ENCODE measurements around the gene INPP5E.

Gene INPP5E

GRCh38 chr9:136403915-136404800 is 35.5 kb downstream of the INPP5E start:
- DNase-seq (ENCODE audit: low spot score) = no peak

GRCh38 chr9:136403538-136403914 is 36.1 kb downstream of the INPP5E start:
- no peak for DNase-seq (ENCODE audit: low spot score)

- no peak for DNase-seq (ENCODE audit: low spot score)
These were observed 37.6 kb downstream of the INPP5E start for GRCh38 chr9:136402067-136402466.

GRCh38 chr9:136401173-136401922 is 38.3 kb downstream of the INPP5E start:
- DNase-seq (ENCODE audit: low spot score) = no peak

DNA sequence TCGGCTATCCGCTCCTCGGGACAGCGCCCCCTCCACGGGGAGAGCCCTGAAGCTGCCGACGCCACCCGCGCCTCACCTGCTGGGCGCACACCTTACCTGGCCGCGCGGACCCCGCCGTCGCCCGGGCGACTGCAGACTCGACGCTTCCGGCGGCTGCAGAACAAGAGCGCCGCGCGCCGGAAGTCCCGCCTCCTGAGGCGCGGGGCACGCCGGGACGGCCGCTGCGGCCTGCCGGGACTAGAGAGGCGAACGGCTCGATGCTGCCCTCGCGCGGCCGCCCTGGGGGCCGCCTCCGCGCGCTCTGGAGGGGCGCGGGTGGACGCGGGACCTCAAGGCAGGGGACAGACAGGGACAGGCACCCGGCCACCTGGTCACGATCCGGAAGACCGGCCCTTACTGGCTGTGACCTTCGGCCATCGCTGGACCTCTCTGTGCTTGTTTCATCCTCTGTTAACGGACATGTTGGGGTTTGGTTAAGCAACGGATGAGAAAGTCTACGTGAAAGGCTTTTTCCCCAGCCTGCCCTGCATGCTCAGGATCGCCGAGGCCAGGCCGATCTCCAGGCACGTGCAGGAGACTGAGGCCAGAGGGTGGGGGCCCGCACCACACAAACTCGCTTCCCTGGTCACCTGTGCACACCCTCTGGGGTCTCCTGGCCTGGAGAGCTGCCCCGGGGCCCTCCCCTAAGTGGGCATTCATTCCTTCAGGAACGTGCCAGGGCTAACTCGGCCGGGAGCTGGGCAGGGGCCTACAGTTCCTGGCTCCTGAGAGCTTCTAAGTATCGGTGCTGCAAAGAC is 39.4 kb downstream of the INPP5E start, which contains the start of gene SNAPC4:
TSS of gene SNAPC4 (minus strand) at position 133 of the 797 bp plus-strand sequence. CDS start 1,742 bp downstream, outside the sequence.
- DNase-seq (ENCODE audit: low spot score) = peak; percentile 90

GRCh38 chr9:136399176-136400037 is 40.2 kb downstream of the INPP5E start:
- peak; percentile 23 for DNase-seq (ENCODE audit: low spot score)

GRCh38 chr9:136398286-136398685 is 41.4 kb downstream of the INPP5E start:
- DNase-seq (ENCODE audit: low spot score) = no peak

GRCh38 chr9:136397643-136398042 is 42.0 kb downstream of the INPP5E start:
- no peak for DNase-seq (ENCODE audit: low spot score)

DNA sequence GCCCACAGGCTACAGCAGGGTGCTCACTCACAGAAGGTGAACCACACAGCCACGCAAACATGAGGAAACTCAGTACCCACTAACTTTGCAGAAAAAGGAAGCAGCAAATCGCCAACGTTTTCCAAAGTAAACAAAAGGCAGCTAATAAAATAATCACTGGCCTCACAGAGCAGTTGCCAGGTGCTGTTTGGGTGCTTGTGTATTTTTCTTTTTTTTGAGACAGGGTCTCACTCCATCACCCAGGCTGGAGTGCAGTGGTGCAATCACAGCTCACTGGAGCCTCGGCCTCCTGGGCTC is 43.5 kb downstream of the INPP5E start:
- no peak for DNase-seq (ENCODE audit: low spot score)

- no peak for DNase-seq (ENCODE audit: low spot score)
These were observed 44.1 kb downstream of the INPP5E start for GRCh38 chr9:136395345-136396218.

DNA sequence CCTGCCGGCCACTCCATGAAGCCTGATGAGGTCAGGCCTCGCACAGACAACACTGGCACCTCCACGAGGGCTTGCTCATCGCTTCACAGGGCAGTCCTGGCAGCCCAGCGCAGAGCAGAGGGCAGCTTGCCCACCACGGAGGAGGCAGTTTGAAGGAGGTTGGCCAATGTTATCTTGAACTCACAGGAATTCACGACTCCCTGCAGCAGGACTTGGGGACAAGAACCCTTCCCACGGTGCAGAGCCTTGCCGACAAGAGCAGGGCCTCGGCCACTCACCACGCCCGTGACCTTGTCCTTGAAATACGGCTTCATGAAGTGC is 44.7 kb downstream of the INPP5E start:
- DNase-seq (ENCODE audit: low spot score) = no peak

DNA sequence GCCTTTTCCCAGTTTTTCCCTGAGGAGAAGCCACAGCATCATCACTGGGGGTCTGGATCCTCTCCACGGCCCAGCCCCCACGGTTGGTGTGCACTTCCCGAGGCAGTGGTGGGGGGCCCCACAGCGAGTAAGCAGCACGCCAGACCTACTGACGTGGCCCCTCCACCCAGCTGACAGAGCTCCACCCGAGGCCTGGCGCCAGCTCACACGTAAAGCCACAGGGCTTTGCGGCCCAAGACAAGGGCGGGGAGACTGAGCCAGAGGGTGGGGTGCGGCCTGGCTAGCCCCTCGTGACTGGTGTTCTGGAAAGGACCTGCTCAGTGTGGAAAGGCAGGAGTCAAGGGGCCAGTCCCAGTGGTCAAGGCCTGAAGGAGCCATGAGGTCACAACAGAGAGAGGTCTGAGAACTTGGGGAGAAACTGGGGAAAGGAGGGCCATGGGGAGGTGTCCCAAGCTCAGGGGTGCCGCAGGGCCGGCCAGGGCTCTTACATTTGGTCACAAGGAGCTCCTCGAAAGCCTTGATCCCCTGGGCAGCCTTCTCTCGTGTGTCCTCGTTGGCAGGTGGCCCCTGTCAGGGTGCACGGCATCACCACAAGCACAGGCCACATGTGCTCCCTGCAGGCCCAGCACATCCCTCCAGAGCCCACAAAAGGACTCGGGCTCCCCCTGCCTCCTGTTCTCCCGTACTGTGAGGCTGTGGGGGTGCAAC is 45.2 kb downstream of the INPP5E start:
- peak; percentile 20 for DNase-seq (ENCODE audit: low spot score)

DNA sequence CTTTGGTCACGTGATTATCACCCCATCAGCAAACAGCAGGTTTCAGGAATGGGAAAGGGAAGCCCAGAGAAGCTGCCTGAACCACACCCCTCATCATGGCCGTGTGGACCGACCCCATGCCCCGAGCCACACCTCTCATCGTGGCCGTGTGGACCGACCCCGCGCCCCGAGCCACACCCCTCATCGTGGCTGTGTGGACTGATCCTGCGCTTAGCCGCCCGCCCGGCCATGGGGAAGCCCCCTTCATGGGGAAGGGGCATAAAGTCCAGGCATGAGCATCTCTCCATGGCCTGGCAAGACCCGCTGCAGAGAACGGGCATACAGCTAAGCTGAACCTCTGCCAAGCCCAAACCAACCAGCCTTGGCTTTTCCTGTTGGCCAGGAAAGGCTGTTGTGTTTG is 46.1 kb downstream of the INPP5E start:
- DNase-seq (ENCODE audit: low spot score) = no peak

DNA sequence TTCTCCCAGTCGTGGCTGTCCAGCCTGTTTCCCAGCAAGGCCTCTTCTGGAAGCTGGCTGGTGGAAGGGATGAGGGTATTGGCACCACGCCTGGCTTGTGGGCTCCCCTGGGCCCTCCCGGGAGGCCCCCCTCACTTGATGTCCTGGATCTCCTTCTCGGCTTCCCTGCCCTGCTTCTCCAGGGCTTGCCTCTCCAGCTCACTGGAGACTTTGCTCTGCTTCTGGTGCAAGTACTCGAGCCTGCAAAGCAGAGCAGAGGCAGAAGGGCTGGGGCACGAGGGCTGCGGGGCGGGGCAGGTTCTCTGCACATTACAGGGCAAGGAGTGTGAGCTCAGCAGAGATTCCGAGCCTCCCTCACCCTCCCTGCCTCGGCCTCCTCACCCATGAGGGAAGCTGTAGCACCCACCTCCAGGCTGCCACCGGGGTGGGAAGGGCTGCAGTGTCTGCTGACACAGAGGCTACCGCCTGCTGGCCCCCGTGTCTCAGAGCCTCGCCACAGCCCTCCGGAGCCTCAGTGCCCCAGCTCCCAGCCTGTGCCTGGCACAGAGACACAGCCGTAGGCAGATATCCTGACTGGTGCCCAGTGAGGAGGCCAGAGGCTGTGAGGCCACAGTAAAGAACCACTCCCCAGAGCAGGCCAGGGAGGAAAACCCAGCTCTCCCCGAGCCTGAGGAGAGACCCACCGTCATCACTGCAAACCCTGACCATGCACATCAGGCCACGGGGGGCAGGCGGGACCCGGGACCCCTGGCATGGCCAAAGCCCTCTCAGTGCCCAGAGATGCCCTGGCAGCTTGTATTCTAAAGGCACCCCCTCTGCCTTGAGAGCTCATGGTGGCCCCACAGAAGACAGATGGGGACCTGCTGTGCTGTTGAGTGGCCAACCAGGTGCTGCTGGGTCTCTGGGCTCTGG is 46.9 kb downstream of the INPP5E start:
- DNase-seq (ENCODE audit: low spot score) = no peak

- no peak for DNase-seq (ENCODE audit: low spot score)
These were observed 47.7 kb downstream of the INPP5E start for GRCh38 chr9:136391737-136392537.

DNA sequence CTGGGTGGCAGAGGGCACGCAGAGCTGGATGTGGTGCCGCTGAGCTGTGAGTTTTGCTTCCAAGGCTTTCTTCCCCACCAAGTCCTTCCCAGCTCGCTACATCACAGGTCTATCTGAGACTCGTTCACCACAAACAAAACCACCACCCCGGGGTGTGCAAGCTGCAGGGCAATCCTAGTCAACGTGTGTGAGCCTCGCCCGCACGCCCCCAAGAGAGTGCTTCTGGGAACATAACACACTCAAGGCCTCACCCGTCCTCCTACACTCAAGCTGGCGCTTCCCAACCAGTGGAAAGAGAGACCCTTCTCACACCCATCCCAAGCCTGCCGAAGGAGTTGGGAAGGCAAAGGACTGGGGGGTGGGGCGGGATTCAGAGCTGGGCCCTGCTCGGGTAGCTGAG is 50.2 kb downstream of the INPP5E start:
- DNase-seq (ENCODE audit: low spot score) = no peak

- DNase-seq (ENCODE audit: low spot score) = no peak
These were observed 52.4 kb downstream of the INPP5E start for GRCh38 chr9:136387217-136387616.

- DNase-seq (ENCODE audit: low spot score) = no peak
These were observed 53.6 kb downstream of the INPP5E start for GRCh38 chr9:136386018-136386417.

Measured in hematopoietic multipotent progenitor cell treated with erythropoietin and hydrocortisone succinate and interleukin-3 and kit ligand, for 15 days (in vitro differentiated cells).